GM19452 (cell line): ENCODE data around the gene NPAS3.

ENCODE experiments used
- ATAC-seq: cut with Tn5 transposase; IDR thresholded peaks from one replicate; pipeline ENCODE4 v1.9.1; 2021; ENCODE audit not compliant: unreplicated experiment

Gene NPAS3

GRCh38 chr14:33309106-33309505 is 370.4 kb downstream of the NPAS3 start:
- ATAC-seq = no peak

GRCh38 chr14:33315217-33315616 is 376.5 kb downstream of the NPAS3 start:
- no peak for ATAC-seq

GRCh38 chr14:33315721-33316120 is 377.0 kb downstream of the NPAS3 start:
- no peak for ATAC-seq

- no peak for ATAC-seq
Measured at GRCh38 chr14:33317675-33318074, 379.0 kb downstream of the NPAS3 start.

- no peak for ATAC-seq
Measured at GRCh38 chr14:33323979-33324378, 385.3 kb downstream of the NPAS3 start.

GRCh38 chr14:33331176-33331949 is 392.7 kb downstream of the NPAS3 start:
- no peak for ATAC-seq

- ATAC-seq = no peak
Measured at GRCh38 chr14:33332497-33332896, 393.8 kb downstream of the NPAS3 start.

- ATAC-seq = no peak
Measured at GRCh38 chr14:33335366-33335765, 396.7 kb downstream of the NPAS3 start.

GRCh38 chr14:33342299-33342974 is 403.8 kb downstream of the NPAS3 start:
- no peak for ATAC-seq

- no peak for ATAC-seq
Measured at GRCh38 chr14:33343016-33343415, 404.3 kb downstream of the NPAS3 start.

- ATAC-seq = no peak
Measured at GRCh38 chr14:33347796-33348195, 409.1 kb downstream of the NPAS3 start.

GRCh38 chr14:33348510-33348909 is 409.8 kb downstream of the NPAS3 start:
- no peak for ATAC-seq

- no peak for ATAC-seq
Measured at GRCh38 chr14:33349871-33350270, 411.2 kb downstream of the NPAS3 start.

- no peak for ATAC-seq
Measured at GRCh38 chr14:33350366-33350990, 411.8 kb downstream of the NPAS3 start.

GRCh38 chr14:33352821-33353220 is 414.1 kb downstream of the NPAS3 start:
- ATAC-seq = no peak

- ATAC-seq = no peak
Measured at GRCh38 chr14:33356181-33356580, 417.5 kb downstream of the NPAS3 start.

GRCh38 chr14:33357225-33358010 is 418.7 kb downstream of the NPAS3 start:
- no peak for ATAC-seq

GRCh38 chr14:33359288-33359881 is 420.7 kb downstream of the NPAS3 start:
- no peak for ATAC-seq

- ATAC-seq = no peak
Measured at GRCh38 chr14:33362934-33363333, 424.3 kb downstream of the NPAS3 start.

GRCh38 chr14:33363682-33364081 is 425.0 kb downstream of the NPAS3 start:
- no peak for ATAC-seq

- ATAC-seq = no peak
Measured at GRCh38 chr14:33364466-33364865, 425.8 kb downstream of the NPAS3 start.
